Measurements from ENCODE around the gene SYT9. TPM values are rescaled to one million over a fixed set of nuclear protein-coding genes. Genes with fewer than 3 reads are reported as not detected.

The SYT9 gene
- total RNA-seq, 4 donors from 2014 or later = 0.13 to 0.47 (median 0.15) TPM; not detected in 1

Small RNA genes within 50 kb of the gene (small RNA-seq; reads per million reads assigned to genes)
- 0 reads per million in 4 donors for gene MIR302E

Other genes with a start within 250 kb of the SYT9 start
- gene ZNF214, start 231.6 kb upstream of the SYT9 start, total RNA-seq = 1 to 10 TPM; 2.1 to 4.0 (median 3.5) TPM
- not detected for gene NLRP14, start 231.4 kb upstream of the SYT9 start, total RNA-seq
- gene RBMXL2, start 162.9 kb upstream of the SYT9 start, total RNA-seq = under 1 TPM in 1 of 4 donors, not detected in 3; 0.15 TPM
- gene OLFML1, start 233.6 kb downstream of the SYT9 start, total RNA-seq = 10 to 100 TPM in 1 of 4 donors, 1 to 10 TPM in 3; 3.4 to 10.2 (median 7.6) TPM